Stomach smooth muscle (tissue), 2 donors: Measurements from ENCODE around the gene MILR1.
A peak's percentile ranks its signal among the peaks of the same experiment; 100 is the strongest.
"Not testable (repeated sequence)": the region's sequence is repeated elsewhere in the genome, so short reads cannot be mapped to it uniquely, and the experiment has no call there.

ENCODE experiments used
- H3K27ac ChIP-seq: one replicate; pipeline ENCODE4 v1.7.0; 2013; ENCODE audit warnings: mild to moderate bottlenecking, low read length, inconsistent platforms
- H3K27me3 ChIP-seq, 2 donors: one replicate each; pipeline ENCODE4 v1.7.0; 2013; ENCODE audit warnings: low read length in 2 of 2; ENCODE audit not compliant: insufficient read depth in 2 of 2, control insufficient read depth in 1 of 2
- H3K36me3 ChIP-seq, 2 donors: one replicate each; pipeline ENCODE4 v1.7.0; 2013; ENCODE audit warnings: low read length in 2 of 2; ENCODE audit not compliant: control insufficient read depth in 2 of 2, insufficient read depth in 2 of 2
- H3K4me1 ChIP-seq: one replicate; pipeline ENCODE4 v1.7.0; 2013; ENCODE audit warnings: low read length; ENCODE audit not compliant: control insufficient read depth, insufficient read depth
- H3K4me3 ChIP-seq, 2 donors: one replicate each; pipeline ENCODE4 v1.7.0; 2013; ENCODE audit warnings: low read length in 2 of 2
- H3K9ac ChIP-seq, 2 donors: one replicate each; pipeline ENCODE4 v1.7.0; 2013; ENCODE audit warnings: low read length in 2 of 2, mild to moderate bottlenecking in 1 of 2
- H3K9me3 ChIP-seq, 2 donors: one replicate each; pipeline ENCODE4 v1.7.0; 2013; ENCODE audit warnings: low read length in 2 of 2; ENCODE audit not compliant: control insufficient read depth in 2 of 2
- donor health status: healthy.
- donor health status: Pancreatic carcinoma.

MILR1 gene

GRCh38 chr17:64449545-64449944 is 630 bp downstream of the MILR1 start:
- H3K4me3 ChIP-seq: no peak overlapping the region
- H3K27ac ChIP-seq: no peak overlapping the region

GRCh38 chr17:64455993-64456885 is 7.3 kb downstream of the MILR1 start:
- H3K9ac ChIP-seq: no peak overlapping the region
- H3K4me1 ChIP-seq: no peaks in the 10 kb centered on the region
- no peaks in the 10 kb centered on the region for H3K9me3 ChIP-seq
- no peak overlapping the region for H3K27ac ChIP-seq
- peaks cover 0 to 3% of the 10 kb centered on the region in 2 donors for H3K27me3 ChIP-seq
- no peak overlapping the region for H3K4me3 ChIP-seq
- H3K36me3 ChIP-seq: no peaks in the 10 kb centered on the region

More at GRCh38 chr17:64449545-64449944, 630 bp downstream of the MILR1 start:
- Histone ChIP-seq H3K36me3 (no peaks in the 10 kb centered on the region), H3K4me1 (no peaks in the 10 kb centered on the region), H3K27me3 (peaks cover 0 to 3% of the 10 kb centered on the region in 2 donors), H3K9me3 (no peaks in the 10 kb centered on the region), H3K9ac (peak overlapping the region in 1 of 2 donors; percentile 6)

DNA sequence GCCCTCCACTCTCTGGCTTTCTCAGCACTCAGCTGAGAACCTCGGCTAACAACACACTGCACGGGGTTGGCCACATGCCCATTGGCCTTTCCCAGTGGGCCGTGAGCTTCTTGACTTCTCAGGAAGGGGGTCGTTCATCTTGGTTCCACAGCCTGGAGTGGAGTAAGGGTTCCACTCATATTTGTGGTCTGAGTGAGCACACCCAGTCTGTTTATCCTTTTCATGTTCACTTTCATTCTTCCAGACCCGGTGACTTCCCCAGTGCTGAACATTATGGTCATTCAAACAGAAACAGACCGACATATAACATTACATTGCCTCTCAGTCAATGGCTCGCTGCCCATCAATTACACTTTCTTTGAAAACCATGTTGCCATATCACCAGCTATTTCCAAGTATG is 8.2 kb downstream of the MILR1 start:
- Histone ChIP-seq H3K4me3 (no peak overlapping the region), H3K27ac (no peak overlapping the region), H3K36me3 (no peaks in the 10 kb centered on the region), H3K9ac (no peak overlapping the region), H3K27me3 (peaks cover 0 to 3% of the 10 kb centered on the region in 2 donors), H3K4me1 (peaks cover 2% of the 10 kb centered on the region), H3K9me3 (no peaks in the 10 kb centered on the region)

DNA sequence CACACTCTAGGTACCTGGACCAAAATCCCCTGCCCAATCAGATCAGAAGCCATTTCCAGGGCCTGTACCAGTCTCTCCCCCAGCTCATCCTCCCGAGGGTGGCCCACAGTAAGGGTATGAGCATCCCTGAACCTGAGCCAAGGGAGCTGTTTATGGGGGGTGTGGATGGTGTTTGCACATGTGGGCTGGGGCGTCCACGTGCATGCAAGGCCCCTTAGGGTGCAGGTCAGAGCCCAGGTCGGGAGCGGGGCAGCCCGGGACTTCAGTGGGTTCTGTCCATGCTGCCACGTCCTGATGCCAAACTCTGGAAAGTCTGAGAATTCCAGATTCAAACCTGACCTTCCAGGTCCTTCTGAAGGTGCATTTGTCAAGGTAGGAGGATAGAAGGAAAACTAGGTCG is 9.8 kb downstream of the MILR1 start:
- Histone ChIP-seq H3K4me1 (peaks cover 2% of the 10 kb centered on the region), H3K27ac (no peak overlapping the region), H3K4me3 (no peak overlapping the region), H3K9me3 (no peaks in the 10 kb centered on the region), H3K36me3 (no peaks in the 10 kb centered on the region), H3K9ac (no peak overlapping the region), H3K27me3 (peaks cover 0 to 3% of the 10 kb centered on the region in 2 donors)

DNA sequence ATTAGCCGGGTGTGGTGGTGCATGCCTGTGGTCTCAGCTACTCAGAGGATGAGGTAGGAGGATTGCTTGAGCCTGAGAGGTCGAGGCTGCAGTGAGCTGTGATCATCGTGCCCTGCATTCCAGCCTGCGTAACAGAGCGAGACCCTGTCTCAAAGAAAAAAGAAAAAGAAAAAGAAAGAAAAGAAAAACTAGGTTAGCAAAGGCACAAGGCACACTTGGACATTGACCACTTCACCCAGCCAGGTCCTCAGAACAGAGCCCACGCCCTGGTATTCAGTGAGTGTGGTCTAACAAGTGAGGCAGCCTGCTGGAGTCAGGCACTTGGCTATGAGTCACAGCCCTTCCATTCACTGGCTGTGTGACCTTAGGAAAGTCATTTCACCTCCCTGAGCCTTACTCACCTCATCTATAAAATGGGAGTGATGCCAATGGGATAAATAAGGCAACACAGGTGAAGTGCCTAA is 10.4 kb downstream of the MILR1 start:
- H3K9me3 ChIP-seq: no peaks in the 10 kb centered on the region
- H3K27me3 ChIP-seq: peaks cover 0 to under 1% of the 10 kb centered on the region in 2 donors
- H3K9ac ChIP-seq: no peak overlapping the region
- H3K4me1 ChIP-seq: peaks cover 2% of the 10 kb centered on the region
- no peak overlapping the region for H3K4me3 ChIP-seq
- H3K27ac ChIP-seq: no peak overlapping the region
- H3K36me3 ChIP-seq: no peaks in the 10 kb centered on the region

- H3K9ac ChIP-seq, H3K36me3 ChIP-seq: not testable (repeated sequence)
Measured at GRCh38 chr17:64459818-64460217, 10.9 kb downstream of the MILR1 start.

DNA sequence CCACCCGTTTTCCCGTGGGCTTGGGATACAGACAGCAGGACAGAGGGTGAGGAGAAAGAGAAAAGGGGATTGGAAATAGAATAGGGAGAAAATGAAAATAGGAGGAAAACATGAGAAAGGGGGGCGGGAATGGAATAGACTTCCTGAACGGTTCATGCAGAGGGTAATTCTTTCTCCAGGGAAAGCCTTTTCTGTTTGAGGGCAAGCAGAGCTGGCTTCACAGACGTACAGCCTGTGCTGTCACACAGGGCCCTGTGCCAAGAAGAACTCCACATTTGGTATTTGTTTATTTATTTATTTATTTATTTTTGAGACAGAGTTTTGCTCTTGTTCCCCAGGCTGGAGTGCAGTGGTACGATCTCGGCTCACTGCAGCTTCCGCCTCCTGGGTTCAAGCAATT is 12.0 kb downstream of the MILR1 start:
- no peak overlapping the region for H3K4me3 ChIP-seq

More at GRCh38 chr17:64459818-64460217, 10.9 kb downstream of the MILR1 start:
- not testable (repeated sequence) for H3K27ac ChIP-seq, H3K9me3 ChIP-seq, H3K4me3 ChIP-seq, H3K4me1 ChIP-seq, H3K27me3 ChIP-seq

DNA sequence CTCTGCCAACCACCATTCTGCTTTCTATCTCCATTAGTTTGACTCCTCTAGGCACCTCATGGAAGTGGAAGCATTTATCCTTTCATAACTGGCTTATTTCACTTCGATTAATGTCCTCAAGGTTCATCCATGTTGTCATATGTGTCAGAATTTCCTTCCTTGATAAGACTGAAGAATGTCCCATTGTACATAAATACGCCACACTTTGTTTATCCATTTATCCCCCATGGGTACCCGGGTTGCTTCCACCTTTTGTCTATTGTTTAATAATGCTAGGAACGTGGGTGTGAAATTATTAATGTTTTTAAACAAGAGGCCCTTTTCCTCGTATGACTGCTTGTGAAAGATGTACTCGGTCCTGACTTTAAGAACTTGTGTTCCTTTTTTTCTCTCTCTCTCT is 12.9 kb downstream of the MILR1 start:
- Histone ChIP-seq H3K9ac (no peak overlapping the region), H3K27ac (no peak overlapping the region), H3K4me3 (no peak overlapping the region), H3K4me1 (peaks cover 2% of the 10 kb centered on the region), H3K9me3 (no peaks in the 10 kb centered on the region), H3K36me3 (no peaks in the 10 kb centered on the region), H3K27me3 (peaks cover 0 to 5% of the 10 kb centered on the region in 2 donors)

More for the DNA sequence above, 12.0 kb downstream of the MILR1 start:
- Histone ChIP-seq H3K4me1 (peaks cover 2% of the 10 kb centered on the region), H3K9me3 (no peaks in the 10 kb centered on the region), H3K9ac (no peak overlapping the region), H3K36me3 (no peaks in the 10 kb centered on the region), H3K27me3 (peaks cover 0 to 2% of the 10 kb centered on the region in 2 donors), H3K27ac (no peak overlapping the region)

DNA sequence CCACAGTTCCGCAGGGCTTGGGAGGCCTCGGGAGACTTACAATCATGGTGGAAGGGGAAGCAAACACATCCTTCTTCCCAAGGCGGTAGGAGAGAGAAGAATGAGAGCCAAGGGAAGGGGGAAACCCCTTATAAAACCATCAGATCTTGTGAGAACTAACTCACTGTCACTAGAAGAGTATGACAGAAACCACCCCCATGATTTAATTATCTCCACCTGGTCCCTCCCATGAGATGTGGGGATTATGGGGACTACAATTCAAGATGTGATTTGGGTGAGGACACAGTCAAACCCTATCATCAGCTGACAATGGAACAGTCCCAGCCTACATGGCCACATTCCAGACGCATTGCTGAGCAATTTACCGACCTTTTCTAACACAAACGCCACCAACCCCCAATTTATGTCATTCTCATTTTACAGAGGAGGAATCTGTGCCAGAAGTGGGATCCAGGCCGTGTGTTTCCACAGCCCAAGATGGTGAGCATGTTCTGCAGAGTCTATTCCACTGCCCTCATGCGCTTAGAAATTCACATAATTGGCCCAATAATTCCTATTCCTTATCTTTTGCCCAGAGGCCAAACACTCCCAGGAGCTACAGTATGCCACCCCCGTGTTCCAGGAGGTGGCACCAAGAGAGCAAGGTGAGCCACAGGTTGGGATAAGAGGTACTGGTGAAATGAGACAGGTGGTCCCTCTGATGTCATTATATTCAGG is 17.3 kb downstream of the MILR1 start:
- peaks cover 2% of the 10 kb centered on the region for H3K4me1 ChIP-seq
- H3K4me3 ChIP-seq: no peak overlapping the region
- H3K9ac ChIP-seq: no peak overlapping the region
- H3K27ac ChIP-seq: no peak overlapping the region
- peaks cover 0 to 5% of the 10 kb centered on the region in 2 donors for H3K27me3 ChIP-seq
- no peaks in the 10 kb centered on the region for H3K36me3 ChIP-seq
- H3K9me3 ChIP-seq: no peaks in the 10 kb centered on the region

GRCh38 chr17:64466834-64467233 is 17.9 kb downstream of the MILR1 start:
- not testable (repeated sequence) for H3K4me3 ChIP-seq, H3K36me3 ChIP-seq, H3K9ac ChIP-seq, H3K27me3 ChIP-seq, H3K4me1 ChIP-seq, H3K9me3 ChIP-seq, H3K27ac ChIP-seq
